SK-N-SH (cell line): Measurements from ENCODE around the gene BLOC1S1. TPM values are rescaled to one million over a fixed set of nuclear protein-coding genes. Genes with fewer than 3 reads are reported as not detected.

ENCODE experiments used
- CTCF ChIA-PET: fragments of 300-600, 350-600 bp; formaldehyde crosslinking; extraction: SDS; loops from one replicate; lab custom pipeline; 2021; lab: Yijun Ruan, JAX
- POLR2A ChIA-PET: fragments of 350-600 bp; sonication (Branson Sonifier 250); formaldehyde crosslinking; extraction: SDS; loops from one replicate; lab custom pipeline; 2020; ENCODE audit warnings: antibody characterized with exemption, inconsistent platforms; lab: Yijun Ruan, JAX
- DNase-seq: peaks from one replicate; pipeline ENCODE4 v3.0.0; 2012
- H2AFZ ChIP-seq: fragments of 200-600 bp; sonication (generic); 2 replicates; pipeline ENCODE4 v1.8.1; 2016; ENCODE audit warnings: antibody characterized with exemption, mild to moderate bottlenecking, low read depth
- H3F3A ChIP-seq: fragments of 200-600 bp; sonication (generic); replicated peaks from 2 replicates; pipeline ENCODE3; 2016; ENCODE audit warnings: antibody characterized with exemption, mild to moderate bottlenecking; ENCODE audit not compliant: insufficient read depth
- H3K27ac ChIP-seq, 2 experiments: fragments of 200-500 bp in 1 of 2; fragments of 200-600 bp in 1 of 2; sonication (Bioruptor generic) in 1 of 2; sonication (generic), shearing (Covaris generic) in 1 of 2; 2 replicates each; pipeline versions ENCODE4 v1.5.1 to v1.6.1; 2014 to 2016; ENCODE audit warnings: low read depth in 2 of 2, inconsistent platforms in 1 of 2, low read length in 1 of 2, mild to moderate bottlenecking in 1 of 2, mixed read lengths in 1 of 2
- H3K27me3 ChIP-seq: fragments of 200-600 bp; sonication (generic), shearing (Covaris generic); 2 replicates; pipeline ENCODE4 v1.6.1; 2016; ENCODE audit warnings: mixed run types; ENCODE audit not compliant: insufficient read depth
- H3K36me3 ChIP-seq, 2 experiments: fragments of 200-500 bp in 1 of 2; fragments of 200-600 bp in 1 of 2; sonication (Bioruptor generic) in 1 of 2; sonication (generic) in 1 of 2; replicated peaks in 1 of 2; 2 replicates each; pipeline versions ENCODE3 to v1.5.1; 2014 to 2016; ENCODE audit warnings: low read length in 1 of 2, mild to moderate bottlenecking in 1 of 2; ENCODE audit not compliant: insufficient read depth in 2 of 2, control insufficient read depth in 1 of 2
- H3K4me1 ChIP-seq, 2 experiments: fragments of 200-500 bp in 1 of 2; fragments of 200-600 bp in 1 of 2; sonication (Bioruptor generic) in 1 of 2; sonication (generic), shearing (Covaris generic) in 1 of 2; 2 replicates each; pipeline versions ENCODE4 v1.5.1 to v1.6.1; 2014 to 2016; ENCODE audit warnings: low read depth in 1 of 2, low read length in 1 of 2, mixed run types in 1 of 2; ENCODE audit not compliant: insufficient read depth in 2 of 2, control insufficient read depth in 1 of 2
- H3K4me2 ChIP-seq: fragments of 200-600 bp; sonication (generic), shearing (Covaris generic); 2 replicates; pipeline ENCODE4 v1.6.1; 2017; ENCODE audit warnings: mixed run types
- H3K4me3 ChIP-seq, 2 experiments: fragments of 200-500 bp in 1 of 2; fragments of 200-600 bp in 1 of 2; sonication (Bioruptor generic) in 1 of 2; sonication (generic), shearing (Covaris generic) in 1 of 2; 2 replicates each; pipeline versions ENCODE4 v1.5.1 to v1.8.1; 2014 to 2016; ENCODE audit warnings: low read depth in 2 of 2, inconsistent platforms in 1 of 2, low read length in 1 of 2, mild to moderate bottlenecking in 1 of 2, mixed read lengths in 1 of 2, moderate library complexity in 1 of 2
- H3K79me2 ChIP-seq: fragments of 200-600 bp; sonication (generic); 2 replicates; pipeline ENCODE4 v1.8.1; 2017; ENCODE audit warnings: mild to moderate bottlenecking; ENCODE audit not compliant: insufficient read depth
- H3K9ac ChIP-seq: fragments of 200-600 bp; sonication (generic); 2 replicates; pipeline ENCODE4 v1.6.1; 2017; ENCODE audit warnings: mixed run types
- H3K9me2 ChIP-seq: fragments of 200-600 bp; sonication (generic); 2 replicates; pipeline ENCODE4 v1.6.1; 2017; ENCODE audit warnings: mixed run types
- H3K9me3 ChIP-seq: fragments of 200-600 bp; sonication (generic); 2 replicates; pipeline ENCODE4 v1.6.1; 2017; ENCODE audit warnings: mixed run types, mild to moderate bottlenecking, moderate library complexity
- H4K20me1 ChIP-seq: fragments of 200-600 bp; sonication (generic); 2 replicates; pipeline ENCODE4 v1.6.1; 2017; ENCODE audit warnings: mild to moderate bottlenecking, mixed run types; ENCODE audit not compliant: insufficient read depth
- CHD2 ChIP-seq: fragments of 150-350 bp; IDR thresholded peaks from 2 replicates; pipeline ENCODE4 v1.6.1; 2018; ENCODE audit warnings: low read length; ENCODE audit not compliant: partially characterized antibody
- ELF1 ChIP-seq: IDR thresholded peaks from 2 replicates; pipeline ENCODE4 v1.4.0; 2012
- EP300 ChIP-seq, 2 experiments: IDR thresholded peaks; 2 replicates each; pipeline versions ENCODE4 v1.4.0 to v1.6.1; 2012; ENCODE audit warnings: borderline replicate concordance in 1 of 2, low read depth in 1 of 2, low read length in 1 of 2
- EZH2phosphoT487 ChIP-seq: fragments of 200-600 bp; sonication (generic); IDR thresholded peaks from 2 replicates; pipeline ENCODE4 v1.6.1; 2017; ENCODE audit warnings: low read depth, mixed run types, mild to moderate bottlenecking, antibody characterized with exemption, moderate library complexity, borderline replicate concordance
- FOXM1 ChIP-seq: IDR thresholded peaks from 2 replicates; pipeline ENCODE4 v1.4.0; 2012; ENCODE audit warnings: low read depth, mild to moderate bottlenecking
- GABPA ChIP-seq: IDR thresholded peaks from 2 replicates; pipeline ENCODE4 v1.4.0; 2012; ENCODE audit warnings: low read depth, mild to moderate bottlenecking
- JUND ChIP-seq: IDR thresholded peaks from 2 replicates; pipeline ENCODE4 v1.4.0; 2012
- RCOR1 ChIP-seq: fragments of 150-350 bp; IDR thresholded peaks from 2 replicates; pipeline ENCODE4 v1.6.1; 2017; ENCODE audit warnings: antibody characterized with exemption, low read length
- RXRA ChIP-seq: IDR thresholded peaks from 2 replicates; pipeline ENCODE4 v1.4.0; 2012; ENCODE audit warnings: low read depth, mild to moderate bottlenecking, borderline replicate concordance
- SMC3 ChIP-seq: IDR thresholded peaks from 2 replicates; pipeline ENCODE4 v1.6.1; 2012; ENCODE audit warnings: low read depth, low read length, improper control_type of control experiment
- YY1 ChIP-seq: IDR thresholded peaks from 2 replicates; pipeline ENCODE4 v1.4.0; 2012; ENCODE audit warnings: low read depth, mild to moderate bottlenecking
- ZBTB33 ChIP-seq: IDR thresholded peaks from 2 replicates; pipeline ENCODE4 v1.4.0; 2012; ENCODE audit warnings: low read depth, borderline replicate concordance
- WGBS: methylation state at CpG from one replicate; pipeline ENCODE4 v1.1.6; 2017; ENCODE audit warnings: low lambda C conversion rate; 5-methylcytosine and 5-hydroxymethylcytosine counted together
- polyA plus RNA-seq, 3 experiments: library from polyadenylated mRNA; depleted of rRNA; stranded (reverse); fragments of >200 nt; gene quantifications; 2 replicates each; pipeline ENCODE4 v1.2.3, GENCODE V29; 2012
- TF ChIP-seq, protein P1 (sequence below): IDR thresholded peaks from 2 replicates; pipeline ENCODE4 v1.6.1; 2012; ENCODE audit warnings: mild to moderate bottlenecking, low read depth, low read length, moderate library complexity
- TF ChIP-seq, protein P2 (sequence below): fragments of 150-350 bp; IDR thresholded peaks from 2 replicates; pipeline ENCODE4 v1.6.1; 2017; ENCODE audit warnings: antibody characterized with exemption, low read length, low read depth, borderline replicate concordance
- TF ChIP-seq, protein P3 (sequence below): IDR thresholded peaks from 2 replicates; pipeline ENCODE4 v1.4.0; 2012; ENCODE audit warnings: low read depth

BLOC1S1 gene
- polyA plus RNA-seq, 1 of the 3 experiments (the other 2 are of a cell fraction) = 331 TPM

GRCh38 chr12:55712700-55713415, 3.0 kb upstream of the BLOC1S1 start:
- Histone ChIP-seq H3F3A (peaks cover 9% of the 10 kb centered on the region), H3K4me3 (no peak overlapping the region), H3K4me1 (peaks cover 15 to 21% of the 10 kb centered on the region in 2 experiments; a peak in 3 of 4 replicates), H3K27ac (peak overlapping the region in 1 of 2 experiments; percentile 64; a peak in 2 of 4 replicates), H3K9me2 (no peaks in the 10 kb centered on the region), H3K27me3 (no peaks in the 10 kb centered on the region; the same call in 1 of the 2 replicates), H3K79me2 (peaks cover 13% of the 10 kb centered on the region; the same call in 1 of the 2 replicates), H2AFZ (no peak overlapping the region), H3K36me3 (no peaks in the 10 kb centered on the region), H3K4me2 (no peak overlapping the region), H4K20me1 (no peaks in the 10 kb centered on the region), H3K9me3 (no peaks in the 10 kb centered on the region), H3K9ac (no peak overlapping the region)
- CTCF ChIA-PET = interaction anchor here (0.8 to 1.2 kb wide), 3 partner anchors 10 to 57 kb away, joined by 3 to 4 read pairs (median 3); no protein-coding TSS in a partner anchor
- no peak for DNase-seq
- WGBS = 0% methylated on average over 1 of the region's 1 CpG
- TF ChIP-seq FOXM1 (no peak), RCOR1 (no peak), EZH2phosphoT487 (no peak), ZBTB33 (no peak), EP300 (IDR thresholded peaks at IDR 0.05; ENCODE audit: borderline replicate concordance in 1 of 2, low read depth in 1 of 2, low read length in 1 of 2) (no peak), ELF1 (no peak), CHD2 (no peak), JUND (no peak), RXRA (no peak), SMC3 (no peak), YY1 (no peak), GABPA (no peak)
- TF ChIP-seq, protein P1, sequence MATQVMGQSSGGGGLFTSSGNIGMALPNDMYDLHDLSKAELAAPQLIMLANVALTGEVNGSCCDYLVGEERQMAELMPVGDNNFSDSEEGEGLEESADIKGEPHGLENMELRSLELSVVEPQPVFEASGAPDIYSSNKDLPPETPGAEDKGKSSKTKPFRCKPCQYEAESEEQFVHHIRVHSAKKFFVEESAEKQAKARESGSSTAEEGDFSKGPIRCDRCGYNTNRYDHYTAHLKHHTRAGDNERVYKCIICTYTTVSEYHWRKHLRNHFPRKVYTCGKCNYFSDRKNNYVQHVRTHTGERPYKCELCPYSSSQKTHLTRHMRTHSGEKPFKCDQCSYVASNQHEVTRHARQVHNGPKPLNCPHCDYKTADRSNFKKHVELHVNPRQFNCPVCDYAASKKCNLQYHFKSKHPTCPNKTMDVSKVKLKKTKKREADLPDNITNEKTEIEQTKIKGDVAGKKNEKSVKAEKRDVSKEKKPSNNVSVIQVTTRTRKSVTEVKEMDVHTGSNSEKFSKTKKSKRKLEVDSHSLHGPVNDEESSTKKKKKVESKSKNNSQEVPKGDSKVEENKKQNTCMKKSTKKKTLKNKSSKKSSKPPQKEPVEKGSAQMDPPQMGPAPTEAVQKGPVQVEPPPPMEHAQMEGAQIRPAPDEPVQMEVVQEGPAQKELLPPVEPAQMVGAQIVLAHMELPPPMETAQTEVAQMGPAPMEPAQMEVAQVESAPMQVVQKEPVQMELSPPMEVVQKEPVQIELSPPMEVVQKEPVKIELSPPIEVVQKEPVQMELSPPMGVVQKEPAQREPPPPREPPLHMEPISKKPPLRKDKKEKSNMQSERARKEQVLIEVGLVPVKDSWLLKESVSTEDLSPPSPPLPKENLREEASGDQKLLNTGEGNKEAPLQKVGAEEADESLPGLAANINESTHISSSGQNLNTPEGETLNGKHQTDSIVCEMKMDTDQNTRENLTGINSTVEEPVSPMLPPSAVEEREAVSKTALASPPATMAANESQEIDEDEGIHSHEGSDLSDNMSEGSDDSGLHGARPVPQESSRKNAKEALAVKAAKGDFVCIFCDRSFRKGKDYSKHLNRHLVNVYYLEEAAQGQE = no peak
- TF ChIP-seq, protein P2, sequence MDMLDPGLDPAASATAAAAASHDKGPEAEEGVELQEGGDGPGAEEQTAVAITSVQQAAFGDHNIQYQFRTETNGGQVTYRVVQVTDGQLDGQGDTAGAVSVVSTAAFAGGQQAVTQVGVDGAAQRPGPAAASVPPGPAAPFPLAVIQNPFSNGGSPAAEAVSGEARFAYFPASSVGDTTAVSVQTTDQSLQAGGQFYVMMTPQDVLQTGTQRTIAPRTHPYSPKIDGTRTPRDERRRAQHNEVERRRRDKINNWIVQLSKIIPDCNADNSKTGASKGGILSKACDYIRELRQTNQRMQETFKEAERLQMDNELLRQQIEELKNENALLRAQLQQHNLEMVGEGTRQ = no peak
- TF ChIP-seq, protein P3, sequence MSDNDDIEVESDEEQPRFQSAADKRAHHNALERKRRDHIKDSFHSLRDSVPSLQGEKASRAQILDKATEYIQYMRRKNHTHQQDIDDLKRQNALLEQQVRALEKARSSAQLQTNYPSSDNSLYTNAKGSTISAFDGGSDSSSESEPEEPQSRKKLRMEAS = no peak
- POLR2A ChIA-PET = no interaction called here
